Activated CD4-positive, alpha-beta memory T cell treated with anti-CD3 and anti-CD28 coated beads, Interleukin-2, amount 10 ng/mL, durations not matched to agents 7 days and 5 days (primary cell): ENCODE results near the gene ANTXR1. TPM values are rescaled to one million over a fixed set of nuclear protein-coding genes. Genes with fewer than 3 reads are reported as not detected.
"Not testable (repeated sequence)": the region's sequence is repeated elsewhere in the genome, so short reads cannot be mapped to it uniquely, and the experiment has no call there.

ENCODE experiments used
- CTCF ChIA-PET: fragments of 350-600 bp; sonication (Branson Sonifier 250); formaldehyde crosslinking; loops from one replicate; lab custom pipeline; 2021; ENCODE audit warnings: antibody characterized with exemption, inconsistent platforms; lab: Charles Lee
- POLR2A ChIA-PET: fragments of 350-600 bp; sonication (Branson Sonifier 250); formaldehyde crosslinking; loops from one replicate; lab custom pipeline; 2021; ENCODE audit warnings: antibody characterized with exemption; lab: Charles Lee
- DNase-seq: peaks from one replicate; pipeline ENCODE4 v3.0.0-alpha.2; 2020
- H3K27ac Mint-ChIP-seq: one replicate; pipeline ENCODE4 v1.8.0; 2021; ENCODE audit warnings: mild to moderate bottlenecking, mixed read lengths
- H3K27me3 Mint-ChIP-seq: one replicate; pipeline ENCODE4 v1.8.0; 2021; ENCODE audit warnings: mixed read lengths
- H3K36me3 Mint-ChIP-seq: one replicate; pipeline ENCODE4 v1.8.0; 2021; ENCODE audit warnings: low read depth, mixed read lengths
- H3K4me1 Mint-ChIP-seq: one replicate; pipeline ENCODE4 v1.8.0; 2021; ENCODE audit warnings: mixed read lengths
- H3K4me3 Mint-ChIP-seq: one replicate; pipeline ENCODE4 v1.8.0; 2021; ENCODE audit warnings: mild to moderate bottlenecking, mixed read lengths
- H3K9me3 Mint-ChIP-seq: one replicate; pipeline ENCODE4 v1.8.0; 2021; ENCODE audit warnings: mixed read lengths
- total RNA-seq, 2 experiments: library from RNA; stranded (reverse); gene quantifications; one replicate each; pipeline ENCODE4 v1.2.3, GENCODE V29; 2021

The ANTXR1 gene
- total RNA-seq, 2 experiments from 2014 or later, result not detected

DNA sequence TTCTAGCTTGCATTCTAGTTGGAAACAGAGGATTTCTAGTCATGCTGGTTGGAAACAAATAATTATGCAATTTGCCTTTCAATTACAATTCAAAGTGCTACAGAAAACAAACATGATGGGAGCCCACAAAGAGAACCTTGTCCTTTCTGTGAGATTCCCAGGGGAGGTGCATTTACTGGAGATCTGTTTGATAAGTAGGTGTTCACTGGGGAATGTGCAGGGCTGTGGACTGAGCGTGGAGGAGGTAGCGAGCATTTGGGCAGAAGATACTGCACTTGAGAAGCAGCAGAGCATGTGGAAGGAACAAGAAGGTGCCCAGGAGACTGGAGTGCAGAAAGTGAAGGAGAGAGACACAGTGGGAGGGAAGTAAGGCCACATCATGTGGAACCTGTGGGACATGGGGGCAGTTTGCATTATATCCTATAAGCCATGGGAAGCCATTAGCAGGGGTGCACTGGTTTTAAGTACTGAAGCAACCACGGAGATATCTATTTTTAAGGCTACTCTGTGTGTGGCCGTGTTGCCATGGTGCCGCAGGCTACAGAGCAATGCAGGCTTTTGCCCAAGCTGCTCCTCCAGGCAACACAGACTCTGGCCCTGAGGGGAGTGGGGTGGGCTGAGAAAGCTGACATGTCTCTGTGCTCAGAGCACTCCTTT is 154.0 kb downstream of the ANTXR1 start:
- no peak for DNase-seq
- no peaks in the 10 kb centered on the region for H3K9me3 Mint-ChIP-seq
- peaks cover 51% of the 10 kb centered on the region for H3K27me3 Mint-ChIP-seq
- H3K36me3 Mint-ChIP-seq, result no peaks in the 10 kb centered on the region
- ChIA-PET CTCF (no interaction called here), POLR2A (no interaction called here)
- H3K4me3 Mint-ChIP-seq, result no peak overlapping the region
- H3K4me1 Mint-ChIP-seq, result no peaks in the 10 kb centered on the region
- H3K27ac Mint-ChIP-seq, result no peak overlapping the region

DNA sequence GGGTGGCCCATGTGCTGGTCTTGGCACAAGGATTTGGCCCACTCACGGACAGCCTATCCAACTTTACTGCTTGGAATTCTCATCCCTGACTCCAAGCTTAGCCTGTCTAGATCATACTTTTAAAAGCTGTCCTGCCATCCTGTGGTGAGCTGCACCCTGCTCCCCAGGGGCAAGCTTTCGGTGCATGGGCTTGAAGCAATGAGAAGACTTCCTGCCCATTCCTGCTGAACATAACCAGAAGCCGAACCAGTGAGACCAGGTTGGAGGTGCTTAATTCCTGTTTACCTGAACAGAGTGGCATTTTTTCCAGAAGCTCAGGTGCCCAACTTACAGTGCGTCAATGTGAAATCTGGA is 154.5 kb downstream of the ANTXR1 start:
- CTCF ChIA-PET, result no interaction called here
- Mint-ChIP-seq H3K27ac (no peak overlapping the region), H3K36me3 (no peaks in the 10 kb centered on the region), H3K27me3 (peaks cover 55% of the 10 kb centered on the region), H3K9me3 (no peaks in the 10 kb centered on the region), H3K4me3 (no peak overlapping the region), H3K4me1 (no peaks in the 10 kb centered on the region)
- POLR2A ChIA-PET, result no interaction called here
- DNase-seq, result no peak

DNA sequence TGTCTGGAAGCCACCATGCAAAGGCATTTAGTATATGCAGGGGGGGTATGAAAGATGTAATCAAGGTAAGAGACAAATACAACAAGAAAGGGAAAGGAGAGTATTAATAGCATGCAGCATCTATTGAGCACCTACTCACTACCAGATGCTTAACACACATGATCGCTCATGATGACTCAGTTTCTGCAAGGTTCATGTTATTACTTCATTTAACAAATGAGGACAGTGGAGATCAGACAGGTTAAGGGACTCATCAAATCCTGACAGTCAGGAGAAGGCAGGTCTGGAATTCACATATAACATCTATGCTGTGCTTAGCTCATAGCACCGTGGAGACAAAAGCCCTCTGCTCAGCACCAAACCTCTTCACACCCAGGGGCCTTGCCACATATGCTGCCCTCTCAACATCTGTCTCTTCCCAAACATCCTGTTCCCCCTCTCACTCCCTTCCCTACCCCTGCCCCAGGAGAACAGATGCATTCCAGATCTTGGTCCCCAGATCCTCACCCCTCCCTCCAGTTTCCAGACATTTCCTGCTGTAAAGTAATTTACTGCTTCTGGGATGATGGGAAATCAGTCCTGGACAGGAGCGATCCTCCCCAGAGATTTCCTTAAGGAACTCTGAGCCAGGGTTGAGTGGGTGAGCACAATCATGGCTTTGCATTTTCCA is 155.3 kb downstream of the ANTXR1 start:
- Mint-ChIP-seq H3K27ac (no peak overlapping the region), H3K36me3 (no peaks in the 10 kb centered on the region), H3K4me3 (no peak overlapping the region), H3K9me3 (no peaks in the 10 kb centered on the region), H3K27me3 (peaks cover 56% of the 10 kb centered on the region), H3K4me1 (no peaks in the 10 kb centered on the region)
- POLR2A ChIA-PET, result no interaction called here
- CTCF ChIA-PET, result no interaction called here
- no peak for DNase-seq

DNA sequence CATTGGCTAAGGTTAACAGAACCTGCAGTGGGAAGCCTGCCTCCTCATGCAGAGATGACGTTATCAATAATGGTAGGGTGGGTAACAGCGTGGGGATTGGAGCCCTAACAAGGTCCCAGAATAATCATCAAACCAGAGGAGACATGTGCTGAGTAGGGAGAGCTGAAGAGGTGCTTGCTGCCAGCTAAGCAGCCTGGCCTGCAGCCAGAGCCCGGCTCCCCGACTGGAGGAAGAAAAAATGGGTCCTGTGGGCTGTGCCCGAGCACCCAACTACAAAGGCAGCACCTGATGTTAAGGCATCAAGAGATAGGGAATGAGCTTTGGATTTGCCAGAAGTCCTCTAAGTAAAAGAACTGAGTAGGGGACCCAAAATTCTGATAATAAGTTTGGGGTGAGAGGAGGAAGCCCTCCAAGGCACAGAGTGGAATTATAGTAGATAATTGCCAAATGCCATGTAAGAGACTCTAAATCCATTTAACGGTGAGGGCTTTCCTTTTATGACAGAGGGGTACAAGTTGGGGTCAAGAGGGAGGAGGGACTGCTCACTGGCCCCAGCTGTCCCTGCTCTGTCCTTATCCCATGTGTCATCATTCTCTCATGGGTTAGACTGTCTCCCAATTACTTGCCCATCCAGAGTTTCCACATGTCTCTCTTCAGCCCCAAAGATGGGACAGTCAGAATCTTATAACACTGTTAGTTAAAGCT is 156.1 kb downstream of the ANTXR1 start:
- no peaks in the 10 kb centered on the region for H3K9me3 Mint-ChIP-seq

DNA sequence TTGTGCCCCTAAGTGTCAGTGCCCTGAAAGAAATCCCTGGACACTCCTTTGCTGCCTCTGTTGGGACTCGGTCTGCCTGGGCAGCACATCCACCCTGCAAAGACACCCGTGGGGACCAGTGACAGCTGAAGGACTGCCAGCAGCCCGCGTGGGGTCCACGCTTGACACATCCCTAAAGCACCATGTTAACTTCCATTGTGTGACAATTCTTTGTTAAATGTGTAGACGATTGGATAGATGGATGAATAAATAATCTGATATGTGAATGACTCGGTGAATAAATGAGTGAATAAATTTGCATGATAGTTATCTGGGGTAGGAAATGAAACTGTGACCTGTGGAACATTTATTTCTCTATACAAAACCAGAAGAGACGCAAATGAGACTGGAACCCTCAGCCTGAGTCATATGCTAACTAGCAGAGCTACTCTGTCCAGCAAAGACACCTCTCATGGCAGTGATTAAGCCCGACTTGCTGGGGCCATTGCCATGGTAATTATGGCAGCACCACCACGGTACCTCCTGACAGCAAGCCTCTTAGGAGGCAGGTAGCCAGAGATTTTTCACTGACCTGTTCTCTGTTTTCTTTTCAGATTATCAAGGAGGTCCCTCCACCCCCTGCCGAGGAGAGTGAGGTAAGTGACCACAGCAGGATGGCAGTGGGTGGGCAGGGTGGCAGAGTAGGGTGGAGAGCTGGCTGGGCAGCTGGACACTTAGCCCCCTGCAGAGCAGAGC is 156.8 kb downstream of the ANTXR1 start:
- H3K9me3 Mint-ChIP-seq, result no peaks in the 10 kb centered on the region

More for the DNA sequence above, 156.1 kb downstream of the ANTXR1 start:
- H3K36me3 Mint-ChIP-seq, result no peaks in the 10 kb centered on the region
- no peak for DNase-seq
- H3K27me3 Mint-ChIP-seq, result peaks cover 54% of the 10 kb centered on the region
- H3K27ac Mint-ChIP-seq, result no peak overlapping the region
- ChIA-PET CTCF (no interaction called here), POLR2A (no interaction called here)
- no peak overlapping the region for H3K4me3 Mint-ChIP-seq
- H3K4me1 Mint-ChIP-seq, result no peaks in the 10 kb centered on the region

DNA sequence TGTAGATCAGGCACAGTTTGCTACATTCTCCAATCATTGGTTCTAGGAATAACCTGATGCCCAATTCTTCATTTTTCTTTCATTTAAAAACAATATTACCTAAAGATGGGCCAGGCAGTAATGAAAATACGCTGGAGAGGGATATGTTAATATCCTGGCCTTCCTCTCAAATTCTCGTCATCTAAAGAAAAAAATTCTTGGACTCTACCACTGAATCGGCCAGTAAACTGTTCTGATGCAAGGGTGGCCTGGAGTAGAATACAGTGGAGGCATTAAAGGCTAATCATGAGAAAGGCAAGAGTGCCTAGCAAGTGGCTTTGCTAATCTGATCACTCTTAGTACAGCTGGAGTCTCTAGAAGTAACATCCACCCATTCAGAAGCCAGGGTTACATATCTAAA is 157.7 kb downstream of the ANTXR1 start:
- Mint-ChIP-seq H3K27ac (no peak overlapping the region), H3K4me3 (no peak overlapping the region), H3K27me3 (peaks cover 53% of the 10 kb centered on the region), H3K36me3 (no peaks in the 10 kb centered on the region), H3K9me3 (no peaks in the 10 kb centered on the region), H3K4me1 (no peaks in the 10 kb centered on the region)
- POLR2A ChIA-PET, result no interaction called here
- DNase-seq, result no peak
- CTCF ChIA-PET, result no interaction called here

More for the DNA sequence above, 156.8 kb downstream of the ANTXR1 start:
- CTCF ChIA-PET, result no interaction called here
- no peaks in the 10 kb centered on the region for H3K36me3 Mint-ChIP-seq
- H3K27ac Mint-ChIP-seq, result no peak overlapping the region
- no peak overlapping the region for H3K4me3 Mint-ChIP-seq
- no peaks in the 10 kb centered on the region for H3K4me1 Mint-ChIP-seq
- POLR2A ChIA-PET, result no interaction called here
- no peak for DNase-seq
- H3K27me3 Mint-ChIP-seq, result peaks cover 51% of the 10 kb centered on the region

DNA sequence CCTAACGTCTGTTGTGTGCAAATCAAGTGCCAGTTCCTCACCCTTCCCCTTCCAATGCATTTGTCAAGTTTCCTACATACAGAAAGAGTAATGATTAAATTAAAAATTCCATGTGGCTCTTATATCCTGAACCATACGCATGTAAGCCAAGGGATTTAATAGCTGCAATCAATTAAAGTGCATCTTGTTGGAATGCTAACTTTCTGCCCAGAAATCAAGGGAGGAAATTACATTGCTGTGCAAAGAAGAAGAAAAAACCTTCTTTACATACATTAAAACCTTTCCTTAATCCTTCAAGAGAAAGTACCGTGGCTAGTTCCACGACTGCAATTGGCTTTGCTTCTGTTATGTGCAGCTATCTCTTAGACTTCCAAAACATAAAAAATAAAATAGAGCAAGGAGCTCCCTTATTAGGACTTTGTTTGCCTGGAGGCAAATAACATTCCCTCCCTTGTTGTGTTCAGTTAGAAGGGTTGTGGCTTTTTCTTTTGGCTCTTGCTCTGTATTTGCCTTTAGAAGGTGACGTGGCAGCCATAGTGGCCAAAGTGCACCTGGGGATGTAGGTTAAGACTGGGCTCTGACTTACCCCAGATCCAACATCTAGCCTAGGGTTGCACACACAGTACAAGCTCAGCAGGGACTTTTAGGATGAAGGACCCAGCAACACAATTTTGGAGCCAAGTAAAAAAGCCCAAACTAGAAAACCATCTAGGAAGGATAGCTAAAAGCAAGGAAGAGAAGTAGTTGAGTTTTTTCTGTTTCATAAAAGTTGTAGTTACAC is 158.3 kb downstream of the ANTXR1 start:
- H3K27ac Mint-ChIP-seq, result no peak overlapping the region
- no peak overlapping the region for H3K4me3 Mint-ChIP-seq
- H3K4me1 Mint-ChIP-seq, result no peaks in the 10 kb centered on the region
- peaks cover 53% of the 10 kb centered on the region for H3K27me3 Mint-ChIP-seq
- H3K36me3 Mint-ChIP-seq, result no peaks in the 10 kb centered on the region
- DNase-seq, result no peak
- no peaks in the 10 kb centered on the region for H3K9me3 Mint-ChIP-seq
- POLR2A ChIA-PET, result no interaction called here
- CTCF ChIA-PET, result no interaction called here

DNA sequence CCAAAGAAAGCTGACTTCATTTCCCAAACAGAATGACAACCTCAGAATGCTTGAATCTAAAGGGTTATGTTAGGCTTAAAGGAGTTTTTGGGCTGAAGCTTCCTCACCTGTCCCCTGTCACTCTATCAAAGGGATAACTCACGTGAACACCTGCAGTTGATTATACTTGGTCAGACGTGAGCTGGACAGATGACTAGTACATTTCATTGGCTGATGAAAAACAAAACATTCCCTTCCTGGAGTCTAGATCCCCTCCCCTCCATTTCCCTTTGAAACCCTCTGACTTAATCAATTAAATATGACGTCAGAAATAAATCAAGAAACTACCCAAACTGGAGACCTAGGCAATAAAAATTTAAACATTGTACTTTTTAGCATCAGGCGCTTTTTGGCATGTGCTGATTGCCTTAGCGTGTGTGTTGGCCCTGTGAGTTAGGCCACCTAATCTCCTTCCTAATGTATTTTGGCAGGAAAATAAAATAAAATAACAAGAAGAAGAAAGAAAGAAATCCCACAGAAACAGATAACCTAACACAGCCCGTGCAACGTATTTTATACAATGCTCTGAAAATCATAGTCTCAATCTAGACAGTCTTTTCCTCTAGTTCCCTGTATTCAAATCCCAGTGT is 159.0 kb downstream of the ANTXR1 start:
- H3K27me3 Mint-ChIP-seq, result peaks cover 56% of the 10 kb centered on the region
- H3K4me1 Mint-ChIP-seq, result no peaks in the 10 kb centered on the region
- H3K4me3 Mint-ChIP-seq, result no peak overlapping the region
- H3K9me3 Mint-ChIP-seq, result no peaks in the 10 kb centered on the region
- ChIA-PET CTCF (no interaction called here), POLR2A (no interaction called here)
- DNase-seq, result no peak
- no peak overlapping the region for H3K27ac Mint-ChIP-seq
- no peaks in the 10 kb centered on the region for H3K36me3 Mint-ChIP-seq

DNA sequence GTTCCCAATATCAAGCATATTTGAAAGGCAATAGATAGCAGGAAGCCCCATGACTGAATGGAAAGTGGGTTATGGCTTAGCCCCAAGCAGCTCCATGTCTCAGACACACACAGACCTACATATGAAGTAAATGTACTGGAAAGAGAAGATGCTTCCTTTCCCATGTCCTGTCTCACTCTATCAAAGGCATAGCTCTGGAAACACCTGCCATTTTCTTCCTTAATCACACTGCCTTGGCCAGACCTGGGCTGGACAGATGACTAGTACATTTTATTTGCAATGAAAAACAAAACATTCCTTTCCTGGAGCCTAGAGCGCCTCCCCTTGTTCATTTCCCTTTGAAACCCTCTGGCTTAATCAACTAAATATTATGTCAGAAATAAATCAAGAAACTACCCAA is 160.7 kb downstream of the ANTXR1 start:
- POLR2A ChIA-PET, result no interaction called here
- no peaks in the 10 kb centered on the region for H3K36me3 Mint-ChIP-seq

DNA sequence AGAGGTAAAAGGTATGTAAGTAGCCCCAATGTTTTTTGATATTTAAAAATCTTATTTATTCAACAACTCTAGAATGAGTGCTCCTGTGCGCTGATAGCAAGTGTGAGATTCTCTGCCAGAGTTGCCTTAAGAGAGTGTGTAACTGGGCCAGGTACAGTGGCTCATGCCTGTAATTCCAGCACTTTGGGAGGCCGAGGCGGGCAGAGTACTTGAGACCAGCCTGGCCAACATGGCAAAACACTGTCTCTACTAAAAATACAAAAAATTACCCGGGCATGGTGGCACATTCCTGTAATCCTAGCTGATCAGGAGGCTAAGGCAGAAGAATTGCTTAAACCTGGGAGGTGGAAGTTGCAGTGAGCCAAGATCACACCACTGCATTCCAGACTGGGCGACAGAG is 161.2 kb downstream of the ANTXR1 start:
- POLR2A ChIA-PET, DNase-seq, H3K4me3 Mint-ChIP-seq, H3K27ac Mint-ChIP-seq, CTCF ChIA-PET, H3K36me3 Mint-ChIP-seq, H3K4me1 Mint-ChIP-seq, H3K9me3 Mint-ChIP-seq: not testable (repeated sequence)
- H3K27me3 Mint-ChIP-seq, result peaks cover 51% of the 10 kb centered on the region

More for the DNA sequence above, 160.7 kb downstream of the ANTXR1 start:
- H3K9me3 Mint-ChIP-seq, result no peaks in the 10 kb centered on the region
- CTCF ChIA-PET, result no interaction called here
- no peak overlapping the region for H3K27ac Mint-ChIP-seq
- H3K4me3 Mint-ChIP-seq, result no peak overlapping the region
- no peaks in the 10 kb centered on the region for H3K4me1 Mint-ChIP-seq
- no peak for DNase-seq
- H3K27me3 Mint-ChIP-seq, result peaks cover 54% of the 10 kb centered on the region

DNA sequence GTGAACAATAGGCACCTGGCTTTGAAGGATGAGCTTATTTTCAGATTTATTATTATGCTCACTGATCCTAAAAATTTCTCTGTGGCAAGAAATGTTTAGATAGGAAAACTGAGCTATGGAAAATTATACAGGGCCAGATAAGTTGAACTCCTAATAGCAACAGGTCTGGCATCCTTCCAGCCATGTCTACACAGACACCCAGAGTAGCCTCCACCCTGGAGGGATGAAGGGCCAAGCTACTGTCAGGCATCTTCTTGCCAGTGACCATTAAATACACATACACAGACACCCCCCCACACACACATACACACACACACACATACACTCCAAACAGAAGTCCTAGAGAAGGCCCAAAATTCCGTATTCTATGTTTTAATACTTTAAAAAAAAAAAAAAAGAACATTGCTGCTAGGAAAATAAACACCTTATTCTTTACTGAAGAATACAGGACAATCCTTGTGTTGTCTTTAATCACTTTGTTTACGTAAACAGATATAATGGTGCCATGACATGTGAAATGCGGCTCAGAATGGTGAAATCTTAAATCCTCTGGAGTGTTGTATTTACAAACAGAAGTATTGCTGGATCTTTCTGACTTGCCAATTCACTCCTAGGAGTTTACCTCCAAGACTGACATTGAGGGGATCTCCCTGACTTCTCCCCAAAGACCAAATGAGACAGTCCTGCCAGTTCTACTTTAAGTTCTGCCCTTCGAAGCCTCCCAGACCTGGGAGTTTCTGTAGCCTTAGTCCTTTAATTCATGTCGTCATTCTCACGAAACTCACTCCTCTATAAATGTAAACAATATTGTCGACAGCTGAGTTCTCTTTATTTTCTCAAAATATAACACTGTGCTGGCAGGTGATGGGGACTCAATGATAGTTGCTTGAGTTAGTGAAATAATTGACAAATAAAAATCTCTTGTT is 163.1 kb downstream of the ANTXR1 start:
- no peak overlapping the region for H3K4me3 Mint-ChIP-seq
- H3K4me1 Mint-ChIP-seq, result no peaks in the 10 kb centered on the region
- CTCF ChIA-PET, result no interaction called here
- no peaks in the 10 kb centered on the region for H3K36me3 Mint-ChIP-seq
- POLR2A ChIA-PET, result no interaction called here
- H3K9me3 Mint-ChIP-seq, result no peaks in the 10 kb centered on the region
- H3K27ac Mint-ChIP-seq, result no peak overlapping the region
- peaks cover 41% of the 10 kb centered on the region for H3K27me3 Mint-ChIP-seq
- DNase-seq, result no peak
